IMR-90 (cell line): ENCODE measurements around the gene NBPF6. TPM values are rescaled to one million over a fixed set of nuclear protein-coding genes. Genes with fewer than 3 reads are reported as not detected.
"Not testable (repeated sequence)": the region's sequence is repeated elsewhere in the genome, so short reads cannot be mapped to it uniquely, and the experiment has no call there.

Experiments used
- ATAC-seq: fragments of 200-7000 bp; cut with Tn5 transposase; 2 replicates; pipeline ENCODE4 v1.9.1; 2020; ENCODE audit warnings: low read depth, mild to moderate bottlenecking, moderate library complexity
- BruUV-seq: library from RNA; stranded (reverse); fragments of 400-500 nt; replicated peaks from 2 replicates; lab custom pipeline; 2021; lab: Mats Ljungman, UMichigan
- CTCF ChIA-PET: fragments of 300-600 bp; formaldehyde crosslinking; extraction: SDS; loops from one replicate; lab custom pipeline; 2021; ENCODE audit warnings: antibody characterized with exemption; lab: Yijun Ruan, JAX
- POLR2A ChIA-PET: fragments of 300-600 bp; sonication (Branson Sonifier 250); formaldehyde crosslinking; loops from one replicate; lab custom pipeline; 2022; ENCODE audit warnings: antibody characterized with exemption; ENCODE audit not compliant: unreplicated experiment; lab: Charles Lee
- DNase-seq: peaks from one replicate; pipeline ENCODE4 v3.0.0; 2013
- H2AFZ ChIP-seq: replicated peaks from 2 replicates; pipeline ENCODE3; 2013; ENCODE audit warnings: low read length, mild to moderate bottlenecking; ENCODE audit not compliant: poor library complexity
- H2AK5ac ChIP-seq: 2 replicates; pipeline ENCODE4 v1.6.1; 2013; ENCODE audit warnings: low read depth, low read length, inconsistent platforms
- H2AK9ac ChIP-seq: replicated peaks from 2 replicates; pipeline ENCODE3; 2013; ENCODE audit warnings: mild to moderate bottlenecking, low read depth, low read length, moderate library complexity; ENCODE audit not compliant: poor library complexity
- H2BK120ac ChIP-seq: 2 replicates; pipeline ENCODE4 v1.6.1; 2013; ENCODE audit warnings: low read depth, low read length, inconsistent platforms
- H2BK15ac ChIP-seq: 3 replicates; pipeline ENCODE4 v1.6.1; 2013; ENCODE audit warnings: low read depth, low read length, inconsistent platforms
- H2BK20ac ChIP-seq: 2 replicates; pipeline ENCODE4 v1.6.1; 2013; ENCODE audit warnings: low read depth, mild to moderate bottlenecking, inconsistent platforms, low read length, moderate library complexity
- H2BK5ac ChIP-seq: 2 replicates; pipeline ENCODE4 v1.6.1; 2013; ENCODE audit warnings: mild to moderate bottlenecking, low read depth, low read length, inconsistent platforms; ENCODE audit not compliant: poor library complexity, severe bottlenecking
- H3K14ac ChIP-seq: replicated peaks from 2 replicates; pipeline ENCODE4 v1.6.1; 2013; ENCODE audit warnings: low read depth, low read length, inconsistent platforms
- H3K18ac ChIP-seq: 2 replicates; pipeline ENCODE4 v1.6.1; 2013; ENCODE audit warnings: low read depth, low read length, control low read depth
- H3K23ac ChIP-seq: 2 replicates; pipeline ENCODE4 v1.6.1; 2013; ENCODE audit warnings: low read depth, low read length, inconsistent platforms
- H3K27ac ChIP-seq: 2 replicates; pipeline ENCODE4 v1.5.1; 2013; ENCODE audit warnings: mild to moderate bottlenecking, control low read depth, low read length; ENCODE audit not compliant: insufficient read depth
- H3K27me3 ChIP-seq: 2 replicates; pipeline ENCODE4 v1.6.1; 2013; ENCODE audit warnings: low read length; ENCODE audit not compliant: control insufficient read depth, insufficient read depth
- H3K36me3 ChIP-seq: 2 replicates; pipeline ENCODE4 v1.6.1; 2013; ENCODE audit warnings: low read length, mixed read lengths; ENCODE audit not compliant: control insufficient read depth, insufficient read depth
- H3K4ac ChIP-seq: 2 replicates; pipeline ENCODE4 v1.6.1; 2013; ENCODE audit warnings: low read depth, low read length, inconsistent platforms
- H3K4me1 ChIP-seq: 2 replicates; pipeline ENCODE4 v1.6.1; 2013; ENCODE audit warnings: low read length, mixed read lengths; ENCODE audit not compliant: control insufficient read depth, insufficient read depth
- H3K4me2 ChIP-seq: 2 replicates; pipeline ENCODE4 v1.6.1; 2013; ENCODE audit warnings: low read depth, mild to moderate bottlenecking, control low read depth, low read length, moderate library complexity
- H3K4me3 ChIP-seq: 2 replicates; pipeline ENCODE4 v1.5.1; 2013; ENCODE audit warnings: low read depth, mild to moderate bottlenecking, control low read depth, low read length, moderate library complexity; ENCODE audit not compliant: insufficient read depth
- H3K56ac ChIP-seq: 2 replicates; pipeline ENCODE4 v1.6.1; 2013; ENCODE audit warnings: low read length, inconsistent platforms; ENCODE audit not compliant: insufficient read depth; ENCODE audit errors: extremely low read depth
- H3K79me1 ChIP-seq, 2 experiments: 2 replicates each; pipeline ENCODE4 v1.6.1; 2013; ENCODE audit warnings: low read length in 2 of 2, inconsistent platforms in 1 of 2, low read depth in 1 of 2
- H3K9ac ChIP-seq: 2 replicates; pipeline ENCODE4 v1.6.1; 2013; ENCODE audit warnings: low read depth, low read length, control low read depth
- H3K9me1 ChIP-seq: 2 replicates; pipeline ENCODE4 v1.6.1; 2013; ENCODE audit warnings: low read length, inconsistent platforms; ENCODE audit not compliant: insufficient read depth
- H3K9me3 ChIP-seq: 2 replicates; pipeline ENCODE4 v1.6.1; 2013; ENCODE audit warnings: low read length; ENCODE audit not compliant: control insufficient read depth, insufficient read depth
- H4K20me1 ChIP-seq: 2 replicates; pipeline ENCODE4 v1.6.1; 2013; ENCODE audit warnings: low read length, inconsistent platforms; ENCODE audit not compliant: insufficient read depth
- H4K5ac ChIP-seq: 2 replicates; pipeline ENCODE4 v1.6.1; 2013; ENCODE audit warnings: mild to moderate bottlenecking, low read depth, low read length, control low read depth
- H4K8ac ChIP-seq, 2 experiments: 2 replicates each; pipeline ENCODE4 v1.6.1; 2013; ENCODE audit warnings: low read depth in 2 of 2, low read length in 2 of 2, control low read depth in 1 of 2, inconsistent platforms in 1 of 2
- H4K91ac ChIP-seq: 2 replicates; pipeline ENCODE4 v1.6.1; 2013; ENCODE audit warnings: low read depth, low read length, inconsistent platforms; ENCODE audit not compliant: insufficient read depth
- WGBS, 2 experiments: methylation state at CpG; one replicate each; pipeline versions ENCODE4 v1.1.5 to v1.1.7; 2013; ENCODE audit warnings: missing lambda C conversion rate in 2 of 2; ENCODE audit not compliant: insufficient read length in 1 of 2; ENCODE audit errors: extremely low coverage in 2 of 2; 5-methylcytosine and 5-hydroxymethylcytosine counted together
- dilution Hi-C: fragments of 300-500 bp; cut with HindIII; formaldehyde crosslinking; loops from one replicate; pipeline ENCODE4 v1.14.3; 2018; ENCODE audit warnings: low sequenced_read_pairs; ENCODE audit not compliant: unreplicated experiment
- in situ Hi-C: fragments of 300-500 bp; cut with MboI; formaldehyde crosslinking; loops from 3 replicates; pipeline ENCODE4 v1.14.3; 2019; ENCODE audit warnings: low sequenced_read_pairs, inconsistent platforms, mixed read lengths
- intact Hi-C: fragments of 100-400 bp; cut with micrococcal nuclease; formaldehyde crosslinking; loops from 2 replicates; pipeline ENCODE4 v1.10.0; 2022
- polyA plus RNA-seq, 3 experiments: library from polyadenylated mRNA; depleted of rRNA; stranded (reverse); fragments of >200 nt; gene quantifications; 2 replicates each; pipeline ENCODE4 v1.2.3, GENCODE V29; 2012; ENCODE audit warnings: low replicate concordance in 1 of 3
- total RNA-seq: library from RNA; depleted of rRNA; stranded (reverse); fragments of >200 nt; gene quantifications from 2 replicates; pipeline ENCODE4 v1.2.3, GENCODE V29; 2012

The NBPF6 gene
- total and polyA plus RNA-seq, 2 of the 4 experiments (the other 2 are of a cell fraction): not detected

GRCh38 chr1:108420129-108420528, 30.0 kb upstream of the NBPF6 start:
- POLR2A ChIA-PET, H4K20me1 ChIP-seq, H3K79me1 ChIP-seq, CTCF ChIA-PET, H2AK9ac ChIP-seq, H3K23ac ChIP-seq, H3K4me3 ChIP-seq, H3K56ac ChIP-seq, DNase-seq, intact Hi-C loops, H2BK120ac ChIP-seq, H3K14ac ChIP-seq, H4K91ac ChIP-seq, dilution Hi-C loops, ATAC-seq, H3K27ac ChIP-seq, BruUV-seq, H3K27me3 ChIP-seq, H3K4me1 ChIP-seq, H2BK15ac ChIP-seq, H3K4ac ChIP-seq, H4K8ac ChIP-seq, H3K36me3 ChIP-seq, H3K9me3 ChIP-seq, H2BK5ac ChIP-seq, H3K4me2 ChIP-seq, H3K18ac ChIP-seq, H2AFZ ChIP-seq, H2BK20ac ChIP-seq, H4K5ac ChIP-seq, H3K9me1 ChIP-seq, H2AK5ac ChIP-seq, in situ Hi-C loops, H3K9ac ChIP-seq: not testable (repeated sequence)
- no CpG with 5 or more reads among the region's 5 CpGs for WGBS, 2 experiments

GRCh38 chr1:108421061-108421916, 28.9 kb upstream of the NBPF6 start:
- intact Hi-C loops, H2BK120ac ChIP-seq, H3K4me2 ChIP-seq, H2AK5ac ChIP-seq, H3K56ac ChIP-seq, H2AK9ac ChIP-seq, H3K4me1 ChIP-seq, H4K8ac ChIP-seq, H2BK5ac ChIP-seq, H3K4ac ChIP-seq, H2BK20ac ChIP-seq, H3K18ac ChIP-seq, POLR2A ChIA-PET, H2BK15ac ChIP-seq, H2AFZ ChIP-seq, H3K9ac ChIP-seq, in situ Hi-C loops, DNase-seq, CTCF ChIA-PET, H4K5ac ChIP-seq, H4K91ac ChIP-seq, H3K23ac ChIP-seq, BruUV-seq, H3K14ac ChIP-seq, H3K79me1 ChIP-seq, H3K27ac ChIP-seq, H3K27me3 ChIP-seq, H3K36me3 ChIP-seq, dilution Hi-C loops, H3K9me3 ChIP-seq, H4K20me1 ChIP-seq, H3K9me1 ChIP-seq, H3K4me3 ChIP-seq: not testable (repeated sequence)
- ATAC-seq: 0 out of 2 replicates have a peak, but pooled peaks have one; percentile 27
- WGBS, 2 experiments: no CpG with 5 or more reads among the region's 61 CpGs
